Sigmoid colon (tissue), 4 donors: Measurements from ENCODE around the gene SESN1.

Source experiments
- POLR2A ChIP-seq, 2 donors: fragments of 450-650 bp; IDR thresholded peaks; one replicate each; pipeline ENCODE4 v1.6.1; 2016; ENCODE audit warnings: antibody characterized with exemption in 2 of 2, mild to moderate bottlenecking in 2 of 2, moderate library complexity in 2 of 2
- POLR2AphosphoS5 ChIP-seq, 4 donors: sonication (generic); formaldehyde crosslinking; IDR thresholded peaks; one replicate each; pipeline ENCODE4 v1.6.1; 2017; ENCODE audit warnings: antibody characterized with exemption in 4 of 4

GRCh38 chr6:109031416-109031815 lies 63.2 kb downstream of the SESN1 start:
- no peak for TF ChIP-seq POLR2A (IDR thresholded peaks at IDR 0.05)
- TF ChIP-seq POLR2AphosphoS5 (IDR thresholded peaks at IDR 0.05): no peak
